Measurements from ENCODE around the gene SLC45A1.

Gene SLC45A1

DNA sequence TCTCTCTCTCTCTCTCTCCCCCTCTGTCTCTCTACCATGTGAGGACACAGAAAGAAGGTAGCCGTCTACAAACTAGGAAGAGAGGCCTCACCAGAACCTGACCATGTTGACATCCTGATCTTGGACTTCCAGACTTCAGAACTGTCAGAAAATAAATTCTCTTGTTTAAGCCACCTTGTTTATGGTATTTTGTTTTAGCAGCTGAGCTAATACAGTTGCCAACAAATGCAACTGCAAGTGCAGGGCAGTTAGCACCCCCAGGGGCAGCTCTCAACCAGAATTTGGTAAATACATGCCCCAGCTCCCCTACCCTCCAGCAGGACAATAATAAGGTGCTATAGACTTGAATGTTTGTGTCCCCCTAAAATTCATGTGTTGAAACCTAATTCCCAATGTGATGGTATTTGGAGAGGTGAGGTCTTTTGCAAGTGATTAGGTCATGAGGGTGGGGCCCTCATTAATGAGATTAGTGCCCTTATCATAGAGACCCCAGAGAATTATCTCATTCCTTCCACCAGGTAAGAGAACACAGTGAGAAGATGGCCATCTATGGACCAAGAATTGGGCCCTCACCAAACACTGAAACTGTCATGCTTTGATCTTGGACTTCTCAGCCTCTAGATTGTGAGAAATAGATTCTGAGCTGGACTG, 6.7 kb upstream of the SLC45A1 start:
- in situ Hi-C loops (cut with MboI; ENCODE audit: low sequenced_read_pairs): loop anchor here (10.0 kb wide), 1 partner anchor 296 kb away; no protein-coding TSS in a partner anchor

DNA sequence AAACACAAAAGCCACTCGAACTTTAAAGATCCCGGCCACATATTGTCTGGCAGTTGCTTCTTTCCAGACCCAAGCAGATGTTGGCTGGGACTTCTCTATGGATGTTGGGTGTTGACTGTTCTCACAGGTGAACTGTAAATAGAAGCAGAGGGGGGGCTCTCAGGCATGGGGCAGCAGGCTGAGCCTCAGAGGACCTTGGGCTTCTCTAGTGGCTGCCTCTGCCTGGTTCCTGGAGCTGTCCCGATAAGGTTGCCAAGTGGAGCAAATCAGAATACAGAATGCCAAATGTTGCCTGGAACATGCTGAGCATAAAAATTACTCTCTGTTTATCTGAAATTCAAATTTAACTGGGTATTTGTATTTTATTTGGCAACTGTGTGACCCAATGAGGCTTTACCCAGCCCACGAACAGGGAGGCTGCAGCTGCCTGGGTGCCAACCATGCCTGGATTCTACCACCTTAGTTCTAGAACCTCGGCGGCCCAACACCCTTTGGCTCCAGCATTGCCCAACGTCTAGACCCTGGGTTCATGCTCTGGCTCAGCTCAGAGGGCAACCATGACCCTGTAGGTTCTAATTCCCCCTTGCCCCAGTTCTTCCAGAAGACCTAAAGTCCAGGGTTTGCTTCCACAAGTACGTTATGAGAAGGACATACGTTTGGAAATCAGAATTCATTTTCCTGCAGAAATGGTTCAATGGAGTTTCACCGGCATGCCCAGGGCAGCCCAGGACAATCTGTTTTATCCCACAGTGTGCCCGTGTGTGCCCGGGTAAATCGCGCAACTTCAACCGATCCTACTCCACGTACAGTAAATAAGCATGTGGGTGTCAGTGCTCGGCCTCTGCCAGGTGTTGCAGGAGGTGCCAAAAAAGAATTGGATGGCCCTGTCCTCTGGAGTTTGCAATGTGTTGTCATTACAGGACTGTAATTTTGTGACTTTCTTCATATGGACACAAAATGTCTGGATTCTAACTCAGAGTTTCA, 5.4 kb upstream of the SLC45A1 start:
- in situ Hi-C loops (cut with MboI; ENCODE audit: low sequenced_read_pairs): loop anchor here (10.0 kb wide), 1 partner anchor 298 kb away; no protein-coding TSS in a partner anchor

GRCh38 chr1:8313231-8313630, 4.7 kb upstream of the SLC45A1 start:
- in situ Hi-C loops (cut with MboI; ENCODE audit: low sequenced_read_pairs): loop anchor here (10.0 kb wide), 1 partner anchor 298 kb away; no protein-coding TSS in a partner anchor

GRCh38 chr1:8314346-8315280, 3.3 kb upstream of the SLC45A1 start:
- in situ Hi-C loops (cut with MboI; ENCODE audit: low sequenced_read_pairs): loop anchor here (10.0 kb wide), 1 partner anchor 300 kb away; no protein-coding TSS in a partner anchor

- in situ Hi-C loops (cut with MboI; ENCODE audit: low sequenced_read_pairs): loop anchor here (10.0 kb wide), 1 partner anchor 301 kb away; no protein-coding TSS in a partner anchor
These were observed 2.1 kb upstream of the SLC45A1 start for GRCh38 chr1:8315573-8316475.

- in situ Hi-C loops (cut with MboI; ENCODE audit: low sequenced_read_pairs): loop anchor here (10.0 kb wide), 1 partner anchor 304 kb away; no protein-coding TSS in a partner anchor
These were observed 522 bp downstream of the SLC45A1 start for GRCh38 chr1:8318436-8318835.

GRCh38 chr1:8321612-8322011, 3.7 kb downstream of the SLC45A1 start:
- in situ Hi-C loops (cut with MboI; ENCODE audit: low sequenced_read_pairs): no loop called here

DNA sequence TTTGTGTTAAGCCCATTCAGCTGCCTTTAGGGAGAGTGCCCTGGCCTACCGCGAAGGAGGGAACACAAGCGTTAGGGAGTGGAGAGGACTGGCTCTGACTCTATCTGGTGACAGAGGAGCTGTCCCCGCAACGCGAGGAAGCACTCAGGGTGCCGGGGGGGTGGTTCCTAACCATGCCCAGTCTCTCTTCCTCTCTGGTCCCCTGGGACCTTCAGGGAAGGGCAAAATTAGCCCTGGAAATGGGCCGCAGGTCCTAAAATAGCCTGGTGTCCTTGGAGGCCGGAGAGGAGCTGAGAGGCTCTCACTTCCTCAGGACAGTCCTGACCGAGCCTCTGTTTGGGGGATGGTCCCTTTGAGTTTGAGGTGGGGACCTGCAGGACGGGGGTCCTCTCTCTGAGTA, 5.8 kb downstream of the SLC45A1 start:
- in situ Hi-C loops (cut with MboI; ENCODE audit: low sequenced_read_pairs): no loop called here

GRCh38 chr1:8324176-8324810, 6.4 kb downstream of the SLC45A1 start:
- in situ Hi-C loops (cut with MboI; ENCODE audit: low sequenced_read_pairs): no loop called here

DNA sequence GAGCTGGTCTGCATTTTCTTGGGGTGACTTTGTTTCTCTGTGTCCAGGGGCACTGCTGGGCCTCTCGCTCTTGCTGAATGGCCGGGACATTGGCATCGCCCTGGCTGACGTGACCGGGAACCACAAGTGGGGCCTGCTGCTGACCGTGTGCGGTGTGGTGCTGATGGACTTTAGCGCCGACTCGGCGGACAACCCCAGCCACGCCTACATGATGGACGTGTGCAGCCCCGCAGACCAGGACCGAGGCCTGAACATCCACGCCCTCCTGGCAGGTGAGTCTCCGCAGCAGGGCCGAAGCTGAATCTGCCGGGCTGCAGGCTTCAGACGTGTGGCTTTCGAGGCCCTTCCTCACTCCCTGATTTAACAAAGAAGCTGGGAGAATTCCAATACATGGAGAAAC, 7.9 kb downstream of the SLC45A1 start:
- in situ Hi-C loops (cut with MboI; ENCODE audit: low sequenced_read_pairs): no loop called here

- in situ Hi-C loops (cut with MboI; ENCODE audit: low sequenced_read_pairs): no loop called here
These were observed 8.4 kb downstream of the SLC45A1 start for GRCh38 chr1:8326265-8326664.

GRCh38 chr1:8328271-8328670, 10.4 kb downstream of the SLC45A1 start:
- in situ Hi-C loops (cut with MboI; ENCODE audit: low sequenced_read_pairs): no loop called here

DNA sequence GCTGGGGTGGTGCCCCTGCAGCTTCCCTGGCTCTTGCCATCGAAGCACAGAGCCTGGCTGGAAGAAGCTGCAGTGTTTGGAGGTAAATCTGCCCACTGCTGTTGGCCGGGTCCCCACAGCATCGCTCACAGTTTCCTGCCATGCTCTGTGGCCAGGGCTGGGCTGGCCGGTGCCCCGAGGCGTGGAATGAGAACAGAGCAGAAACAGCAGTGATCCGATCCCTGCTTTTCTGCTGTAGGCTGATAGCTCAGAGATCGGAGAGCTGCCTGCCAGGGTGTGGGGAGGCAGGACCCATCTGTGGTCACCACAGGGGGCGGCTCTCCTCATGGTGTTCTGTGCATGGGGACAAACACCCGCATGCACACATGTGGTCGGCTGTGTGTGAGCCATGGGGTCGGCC, 11.5 kb downstream of the SLC45A1 start:
- in situ Hi-C loops (cut with MboI; ENCODE audit: low sequenced_read_pairs): no loop called here

- in situ Hi-C loops (cut with MboI; ENCODE audit: low sequenced_read_pairs): no loop called here
These were observed 11.9 kb downstream of the SLC45A1 start for GRCh38 chr1:8329858-8330257.

GRCh38 chr1:8330271-8331125, 12.6 kb downstream of the SLC45A1 start:
- in situ Hi-C loops (cut with MboI; ENCODE audit: low sequenced_read_pairs): no loop called here

DNA sequence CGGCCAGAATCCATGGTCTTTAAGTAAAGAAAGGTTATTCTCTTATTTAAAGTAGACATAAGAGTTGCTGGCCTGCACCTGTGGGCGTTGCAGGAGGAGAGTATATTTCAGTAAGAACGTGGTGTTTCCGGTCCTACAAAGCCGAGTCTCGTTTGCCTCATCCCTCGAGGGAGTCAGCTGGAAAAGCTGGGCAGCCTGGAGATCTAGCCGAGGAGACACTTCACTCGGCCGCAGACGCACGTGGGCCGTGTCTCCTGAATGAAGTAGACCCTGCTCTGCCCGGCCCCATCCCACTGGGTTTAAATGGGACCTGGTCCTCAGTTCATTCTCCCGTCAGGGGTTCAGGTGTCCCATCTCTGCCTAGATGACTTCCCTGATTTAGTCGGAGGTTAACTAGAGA, 14.9 kb downstream of the SLC45A1 start:
- in situ Hi-C loops (cut with MboI; ENCODE audit: low sequenced_read_pairs): no loop called here

- in situ Hi-C loops (cut with MboI; ENCODE audit: low sequenced_read_pairs): no loop called here
These were observed 15.5 kb downstream of the SLC45A1 start for GRCh38 chr1:8333246-8333987.
